HepG2 (cell line): ENCODE measurements around the gene ZNF771. TPM values are rescaled to one million over a fixed set of nuclear protein-coding genes. Genes with fewer than 3 reads are reported as not detected.
A peak's percentile ranks its signal among the peaks of the same experiment; 100 is the strongest.

Experiments
- BORCS8-MEF2B ChIP-seq: sonication (generic); formaldehyde crosslinking; IDR thresholded peaks from 2 replicates; pipeline ENCODE4 v1.8.0; 2022; ENCODE audit warnings: mild to moderate bottlenecking, missing genetic modification reagents
- CBFB ChIP-seq: sonication (generic); formaldehyde crosslinking; IDR thresholded peaks from 2 replicates; pipeline ENCODE4 v1.4.0; 2020; ENCODE audit warnings: missing genetic modification reagents
- CERS6 ChIP-seq: sonication (generic); formaldehyde crosslinking; IDR thresholded peaks from 2 replicates; pipeline ENCODE4 v1.5.0; 2020; ENCODE audit warnings: missing genetic modification reagents
- FOSL1 ChIP-seq: sonication (generic); formaldehyde crosslinking; IDR thresholded peaks from 2 replicates; pipeline ENCODE4 v1.9.0; 2021; ENCODE audit warnings: missing genetic modification reagents, borderline replicate concordance
- FOXM1 ChIP-seq: sonication (generic); formaldehyde crosslinking; IDR thresholded peaks from 2 replicates; pipeline ENCODE4 v1.5.0; 2020; ENCODE audit warnings: missing genetic modification reagents
- IRX3 ChIP-seq: sonication (generic); formaldehyde crosslinking; IDR thresholded peaks from 2 replicates; pipeline ENCODE4 v1.8.1; 2023; ENCODE audit warnings: mild to moderate bottlenecking, low read depth, missing genetic modification reagents, borderline replicate concordance
- ISL2 ChIP-seq: sonication (generic); formaldehyde crosslinking; IDR thresholded peaks from 2 replicates; pipeline ENCODE4 v1.5.0; 2020; ENCODE audit warnings: missing genetic modification reagents
- KMT2B ChIP-seq: IDR thresholded peaks from 2 replicates; pipeline ENCODE4 v1.6.1; 2016; ENCODE audit warnings: missing genetic modification reagents, missing compliant biosample characterization
- MIER2 ChIP-seq: IDR thresholded peaks from 2 replicates; pipeline ENCODE4 v1.6.1; 2016; ENCODE audit warnings: missing biosample characterization, missing genetic modification reagents
- POLR2AphosphoS5 ChIP-seq: IDR thresholded peaks from 2 replicates; pipeline ENCODE4 v1.6.1; 2012; ENCODE audit warnings: low read depth, low read length
- PRDM15 ChIP-seq: sonication (generic); formaldehyde crosslinking; IDR thresholded peaks from 2 replicates; pipeline ENCODE4 v1.4.0; 2020; ENCODE audit warnings: missing genetic modification reagents
- RFX1 ChIP-seq: fragments of 450-650 bp; IDR thresholded peaks from 2 replicates; pipeline ENCODE4 v1.6.1; 2017
- SAFB2 ChIP-seq: sonication (generic); formaldehyde crosslinking; IDR thresholded peaks from 2 replicates; pipeline ENCODE4 v1.5.1; 2020; ENCODE audit warnings: missing genetic modification reagents, low read depth, mild to moderate bottlenecking, borderline replicate concordance
- SMAD3 ChIP-seq: sonication (generic); formaldehyde crosslinking; IDR thresholded peaks from 2 replicates; pipeline ENCODE4 v1.4.0; 2020; ENCODE audit warnings: missing genetic modification reagents
- SP140L ChIP-seq: sonication (generic); formaldehyde crosslinking; IDR thresholded peaks from 2 replicates; pipeline ENCODE4 v1.4.0; 2020; ENCODE audit warnings: missing genetic modification reagents, borderline replicate concordance
- SP5 ChIP-seq: IDR thresholded peaks from 2 replicates; pipeline ENCODE4 v1.6.1; 2016; ENCODE audit warnings: low read depth, borderline replicate concordance
- SUZ12 ChIP-seq: fragments of 150-350 bp; IDR thresholded peaks from 2 replicates; pipeline ENCODE4 v1.6.1; 2014; ENCODE audit warnings: low read depth, low read length
- TAF1 ChIP-seq: sonication (generic); formaldehyde crosslinking; IDR thresholded peaks from 2 replicates; pipeline ENCODE4 v1.4.0; 2020; ENCODE audit warnings: missing genetic modification reagents
- TMF1 ChIP-seq: sonication (generic); formaldehyde crosslinking; IDR thresholded peaks from 2 replicates; pipeline ENCODE4 v1.8.1; 2022; ENCODE audit warnings: low read depth, missing genetic modification reagents
- YEATS4 ChIP-seq: sonication (generic); formaldehyde crosslinking; IDR thresholded peaks from 2 replicates; pipeline ENCODE4 v1.4.0; 2020; ENCODE audit warnings: missing genetic modification reagents, borderline replicate concordance
- ZKSCAN8 ChIP-seq: IDR thresholded peaks from 2 replicates; pipeline ENCODE4 v1.6.1; 2016; ENCODE audit warnings: borderline replicate concordance, missing genetic modification reagents, missing compliant biosample characterization
- ZMAT3 ChIP-seq: sonication (generic); formaldehyde crosslinking; conservative IDR thresholded peaks from 2 replicates; pipeline ENCODE4 v1.7.0; 2021; ENCODE audit warnings: missing genetic modification reagents
- ZNF101 ChIP-seq: sonication (generic); formaldehyde crosslinking; IDR thresholded peaks from 2 replicates; pipeline ENCODE4 v1.4.0; 2020; ENCODE audit warnings: mild to moderate bottlenecking, low read depth, missing genetic modification reagents, borderline replicate concordance
- ZNF160 ChIP-seq: sonication (generic); formaldehyde crosslinking; IDR thresholded peaks from 2 replicates; pipeline ENCODE4 v1.8.0; 2022; ENCODE audit warnings: mild to moderate bottlenecking, inconsistent platforms, missing genetic modification reagents
- ZNF232 ChIP-seq: sonication (generic); formaldehyde crosslinking; IDR thresholded peaks from 2 replicates; pipeline ENCODE4 v1.4.0; 2020; ENCODE audit warnings: missing genetic modification reagents, borderline replicate concordance
- ZNF253 ChIP-seq: sonication (generic); formaldehyde crosslinking; IDR thresholded peaks from 2 replicates; pipeline ENCODE4 v1.8.0; 2022; ENCODE audit warnings: mild to moderate bottlenecking, missing genetic modification reagents, borderline replicate concordance
- ZNF740 ChIP-seq: sonication (generic); formaldehyde crosslinking; IDR thresholded peaks from 2 replicates; pipeline ENCODE4 v1.4.0; 2020; ENCODE audit warnings: missing genetic modification reagents
- ZSCAN12 ChIP-seq: sonication (generic); formaldehyde crosslinking; IDR thresholded peaks from 2 replicates; pipeline ENCODE4 v1.9.0; 2021; ENCODE audit warnings: mild to moderate bottlenecking, missing genetic modification reagents
- polyA plus RNA-seq, 8 experiments: library from polyadenylated mRNA; depleted of rRNA in 3 of 8; stranded (reverse) in 7 of 8; unstranded in 1 of 8; fragments of >200 nt; fragmentation: Illumina TruSeq in 4 of 8; extraction: Trizol in 4 of 8; gene quantifications; 2 replicates each; pipeline versions ENCODE4 v1.2.1 to v1.2.3, GENCODE V29; 2011 to 2016; ENCODE audit warnings: low read depth in 4 of 8, missing spikeins in 1 of 8, mixed read lengths in 1 of 8; ENCODE audit not compliant: insufficient read depth in 1 of 8
- total RNA-seq, 5 experiments: library from RNA; depleted of rRNA; stranded (reverse); fragments of >200 nt; fragmentation: Illumina TruSeq; extraction: Trizol; gene quantifications; 2 replicates each; pipeline ENCODE4 v1.2.3, GENCODE V29; 2016; ENCODE audit warnings: low read depth in 1 of 5

ZNF771 gene
- total and polyA plus RNA-seq, 2 of the 13 experiments (the other 11 are each of a cell fraction or from before 2014, with no cell fraction given), result 5.0 to 11.8 TPM

- no peak for TF ChIP-seq ZNF253 (CRISPR knock-in tag)
- no peak for TF ChIP-seq ZSCAN12 (CRISPR knock-in tag)
- TF ChIP-seq MIER2 (CRISPR knock-in tag), result no peak
- no peak for TF ChIP-seq ZNF232
- no peak for TF ChIP-seq YEATS4 (CRISPR knock-in tag)
- TF ChIP-seq ZMAT3, result no peak
- TF ChIP-seq FOSL1, result no peak
- TF ChIP-seq POLR2AphosphoS5, result no peak
- TF ChIP-seq SAFB2, result 0 out of 2 replicates have a peak, but pooled peaks have one; percentile 35
- TF ChIP-seq SP5 (CRISPR knock-in tag), result no peak
- TF ChIP-seq BORCS8-MEF2B, result no peak
- TF ChIP-seq SMAD3, result no peak
- no peak for TF ChIP-seq ZNF101 (CRISPR knock-in tag)
- no peak; the same call in 1 of the 2 replicates for TF ChIP-seq ZNF160 (CRISPR knock-in tag)
- no peak for TF ChIP-seq ISL2 (CRISPR knock-in tag)
- TF ChIP-seq SP140L (CRISPR knock-in tag), result no peak
- TF ChIP-seq RFX1, result no peak
- TF ChIP-seq CBFB (CRISPR knock-in tag), result no peak
- TF ChIP-seq ZNF740 (CRISPR knock-in tag), result peak; percentile 58; the same call in 1 of the 2 replicates
- no peak for TF ChIP-seq IRX3 (CRISPR knock-in tag)
- no peak for TF ChIP-seq SUZ12
- no peak for TF ChIP-seq KMT2B (CRISPR knock-in tag)
- no peak for TF ChIP-seq TMF1
- TF ChIP-seq ZKSCAN8, result no peak
- TF ChIP-seq CERS6 (CRISPR knock-in tag), result no peak
- TF ChIP-seq TAF1 (CRISPR knock-in tag), result no peak
- TF ChIP-seq FOXM1 (CRISPR knock-in tag), result no peak
- TF ChIP-seq PRDM15 (CRISPR knock-in tag), result no peak
Observed at GRCh38 chr16:30379158-30379783, 28.1 kb upstream of the ZNF771 start (continued).
